Naive thymus-derived CD4-positive, alpha-beta T cell (primary cell): ENCODE data around the gene DOCK9. TPM values are rescaled to one million over a fixed set of nuclear protein-coding genes. Genes with fewer than 3 reads are reported as not detected.

Experiments
- ATAC-seq: fragments of 150-1000 bp; cut with Tn5 transposase; 2 replicates; pipeline ENCODE4 v1.10.0; 2021; ENCODE audit warnings: mild to moderate bottlenecking, moderate library complexity
- CTCF ChIA-PET: fragments of 350-600 bp; sonication (Branson Sonifier 250); formaldehyde crosslinking; loops from one replicate; lab custom pipeline; 2021; ENCODE audit warnings: antibody characterized with exemption; lab: Charles Lee
- POLR2A ChIA-PET: fragments of 350-600 bp; sonication (Branson Sonifier 250); formaldehyde crosslinking; loops from one replicate; lab custom pipeline; 2021; ENCODE audit warnings: antibody characterized with exemption, inconsistent platforms; lab: Charles Lee
- DNase-seq, 9 donors: peaks; one replicate each; pipeline versions ENCODE4 v3.0.0 to v3.0.0-alpha.2; 2020 to 2022; ENCODE audit warnings: mixed read lengths in 1 of 9
- H3K27ac ChIP-seq: one replicate; pipeline ENCODE4 v1.7.0; 2013; ENCODE audit warnings: mild to moderate bottlenecking, low read depth, low read length, moderate library complexity
- H3K27me3 ChIP-seq, 2 donors: one replicate each; pipeline ENCODE4 v1.7.0; 2013; ENCODE audit warnings: low read length in 2 of 2, mild to moderate bottlenecking in 2 of 2, moderate library complexity in 2 of 2; ENCODE audit not compliant: control insufficient read depth in 2 of 2, insufficient read depth in 2 of 2
- H3K36me3 ChIP-seq, 3 experiments: 1 replicate in 2 of 3; 2 replicates in 1 of 3; pipeline ENCODE4 v1.7.0; 2013; ENCODE audit warnings: low read length in 3 of 3, mild to moderate bottlenecking in 3 of 3, moderate library complexity in 1 of 3; ENCODE audit not compliant: insufficient read depth in 3 of 3, control insufficient read depth in 2 of 3
- H3K4me1 ChIP-seq, 2 donors: one replicate each; pipeline ENCODE4 v1.7.0; 2013; ENCODE audit warnings: low read length in 2 of 2, mild to moderate bottlenecking in 2 of 2, moderate library complexity in 1 of 2; ENCODE audit not compliant: control insufficient read depth in 2 of 2, insufficient read depth in 2 of 2
- H3K4me3 ChIP-seq: 2 replicates; pipeline ENCODE4 v1.7.0; 2013; ENCODE audit warnings: mild to moderate bottlenecking, low read length
- H3K9me3 ChIP-seq, 3 experiments: 1 replicate in 2 of 3; 2 replicates in 1 of 3; pipeline ENCODE4 v1.7.0; 2013; ENCODE audit warnings: low read length in 3 of 3; ENCODE audit not compliant: control insufficient read depth in 2 of 3
- H3K27ac Mint-ChIP-seq, 9 donors: one replicate each; pipeline ENCODE4 v1.8.0; 2020 to 2022; ENCODE audit warnings: mixed read lengths in 9 of 9, mild to moderate bottlenecking in 8 of 9, moderate library complexity in 5 of 9, inconsistent platforms in 2 of 9
- H3K27me3 Mint-ChIP-seq, 5 donors: one replicate each; pipeline ENCODE4 v1.8.0; 2021 to 2022; ENCODE audit warnings: mixed read lengths in 5 of 5, mild to moderate bottlenecking in 1 of 5
- H3K36me3 Mint-ChIP-seq, 5 donors: one replicate each; pipeline ENCODE4 v1.8.0; 2020 to 2022; ENCODE audit warnings: mixed read lengths in 5 of 5, mild to moderate bottlenecking in 3 of 5, inconsistent platforms in 1 of 5
- H3K4me1 Mint-ChIP-seq, 7 donors: one replicate each; pipeline ENCODE4 v1.8.0; 2020 to 2022; ENCODE audit warnings: mixed read lengths in 7 of 7, mild to moderate bottlenecking in 3 of 7, inconsistent platforms in 1 of 7
- H3K4me3 Mint-ChIP-seq, 10 donors: one replicate each; pipeline ENCODE4 v1.8.0; 2020 to 2022; ENCODE audit warnings: mild to moderate bottlenecking in 10 of 10, mixed read lengths in 10 of 10, moderate library complexity in 6 of 10, inconsistent platforms in 2 of 10
- H3K9me3 Mint-ChIP-seq, 11 donors: one replicate each; pipeline ENCODE4 v1.8.0; 2020 to 2022; ENCODE audit warnings: mixed read lengths in 11 of 11, mild to moderate bottlenecking in 4 of 11, inconsistent platforms in 1 of 11, moderate library complexity in 1 of 11
- intact Hi-C, 2 donors: fragments of 100-400 bp; cut with micrococcal nuclease; formaldehyde crosslinking; loops; one replicate each; pipeline ENCODE4 v1.15.1; 2023
- polyA plus RNA-seq, 2 donors: library from polyadenylated mRNA; unstranded; fragments of 300-500 nt; fragmentation: Illumina TruSeq; gene quantifications; one replicate each; pipeline ENCODE4 v1.2.3, GENCODE V29; 2021
- total RNA-seq, 6 experiments: library from RNA in 5 of 6; stranded (reverse) in 5 of 6; gene quantifications; 1 replicate in 5 of 6; 2 replicates in 1 of 6; pipeline ENCODE4 v1.2.3 and lab custom pipeline; 2021 to 2026

DOCK9 gene
- total and polyA plus RNA-seq, 7 experiments from 2014 or later: 22.2 to 214 (median 122) TPM

DNA sequence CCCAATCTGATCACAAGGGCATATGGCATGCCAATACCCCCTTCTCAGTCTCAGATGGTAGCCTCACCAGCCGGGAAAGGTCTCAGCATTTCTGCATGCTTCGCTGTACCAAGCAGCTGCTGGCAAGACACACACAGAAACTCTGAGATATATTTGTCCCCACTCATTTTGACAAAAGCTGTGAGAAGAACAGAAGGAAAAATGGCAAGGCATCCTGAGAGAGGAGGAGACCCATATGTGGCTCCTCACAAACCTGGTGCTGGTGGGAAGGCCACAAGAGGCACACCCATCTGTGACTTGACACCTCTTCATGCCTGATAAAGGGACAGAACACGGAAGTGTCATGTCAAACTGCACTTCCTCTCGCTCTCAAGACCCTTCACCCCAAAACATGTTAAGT is 36.7 kb upstream of the DOCK9 start:
- H3K9me3 ChIP-seq: no peaks in the 10 kb centered on the region
- ChIA-PET POLR2A (no interaction called here), CTCF (interaction anchor here (0.7 kb wide), 1 partner anchor 9 kb away, joined by 3 read pairs; no protein-coding TSS in a partner anchor)
- intact Hi-C loops: loop anchor here in 1 of 2 donors (1.0 kb wide), 1 partner anchor 9 kb away; no protein-coding TSS in a partner anchor
- DNase-seq (no peak), ATAC-seq (no peak)
- Mint-ChIP-seq H3K36me3 (peaks cover 4 to 15% (median 12%) of the 10 kb centered on the region in 5 donors), H3K4me1 (peaks cover 35 to 88% (median 81%) of the 10 kb centered on the region in 7 donors), H3K4me3 (no peak overlapping the region), H3K27ac (peak overlapping the region in 3 of 9 donors; percentile 2 to 88 (median 4)), H3K9me3 (peaks cover 0 to 3% (median 0%) of the 10 kb centered on the region in 11 donors), H3K27me3 (peaks cover 0 to 4% (median 0%) of the 10 kb centered on the region in 5 donors)
- peaks cover 13 to 34% of the 10 kb centered on the region in 2 donors for H3K4me1 ChIP-seq
- no peak overlapping the region for H3K27ac ChIP-seq
- H3K27me3 ChIP-seq: no peaks in the 10 kb centered on the region
- no peak overlapping the region for H3K4me3 ChIP-seq
- H3K36me3 ChIP-seq: peaks cover 0 to 3% (median 0%) of the 10 kb centered on the region in 3 experiments

DNA sequence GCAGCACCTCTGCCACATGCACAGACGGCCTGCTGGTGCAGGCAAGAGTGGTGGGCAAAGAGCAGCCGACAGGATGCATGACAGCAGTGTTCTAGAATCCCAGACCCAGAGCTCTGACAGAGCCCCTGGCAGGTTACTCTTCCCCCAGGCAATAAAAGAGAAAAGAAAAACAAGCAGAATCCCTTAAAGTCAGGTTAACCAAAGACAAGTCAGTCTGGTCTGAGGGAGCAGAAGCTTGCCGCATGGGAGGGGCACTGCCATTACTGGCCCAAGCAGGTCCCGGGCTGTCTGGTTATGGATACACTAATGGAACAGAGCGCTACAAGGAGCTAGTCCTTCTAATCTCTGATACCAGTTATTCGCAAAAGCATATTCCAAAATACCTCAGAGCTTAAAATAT is 36.1 kb upstream of the DOCK9 start:
- Mint-ChIP-seq H3K27ac (peak overlapping the region in 3 of 9 donors; percentile 16 to 47 (median 43)), H3K4me1 (peaks cover 41 to 88% (median 83%) of the 10 kb centered on the region in 7 donors), H3K4me3 (peak overlapping the region in 1 of 10 donors; percentile 9), H3K9me3 (peaks cover 0 to 1% (median 0%) of the 10 kb centered on the region in 11 donors), H3K36me3 (peaks cover 7 to 15% (median 10%) of the 10 kb centered on the region in 5 donors), H3K27me3 (peaks cover 0 to 4% (median 0%) of the 10 kb centered on the region in 5 donors)
- CTCF ChIA-PET: no interaction called here
- Histone ChIP-seq H3K36me3 (peaks cover 0 to 3% (median 0%) of the 10 kb centered on the region in 3 experiments), H3K4me3 (no peak overlapping the region), H3K9me3 (no peaks in the 10 kb centered on the region), H3K4me1 (peaks cover 13 to 40% of the 10 kb centered on the region in 2 donors), H3K27ac (no peak overlapping the region), H3K27me3 (no peaks in the 10 kb centered on the region)
- intact Hi-C loops: loop anchor here in 1 of 2 donors (1.0 kb wide), 1 partner anchor 9 kb away; no protein-coding TSS in a partner anchor
- DNase-seq (no peak), ATAC-seq (no peak)
- POLR2A ChIA-PET: no interaction called here

DNA sequence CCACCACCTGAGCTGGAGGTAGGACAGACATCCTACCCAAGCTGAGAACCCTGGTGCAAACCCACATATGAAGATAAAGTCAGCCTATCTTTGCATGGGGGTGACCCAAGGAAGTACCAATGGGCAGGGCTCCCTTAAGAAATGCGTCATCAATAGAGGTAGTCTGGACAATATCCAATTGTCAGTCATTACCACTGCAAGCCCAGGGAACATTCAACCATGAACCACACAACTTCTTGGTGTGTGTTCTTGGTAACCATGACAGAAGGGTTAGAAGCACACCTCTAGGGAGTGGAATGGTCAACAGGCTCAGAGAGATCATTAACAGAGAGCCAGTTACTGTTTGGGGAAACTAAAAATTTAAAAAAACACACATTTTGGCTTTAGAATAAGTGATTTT is 34.7 kb upstream of the DOCK9 start:
- ChIA-PET CTCF (no interaction called here), POLR2A (interaction anchor here (0.6 to 3.4 kb wide), 3 partner anchors 11 to 41 kb away, joined by 3 to 11 read pairs (median 4); no protein-coding TSS in a partner anchor)
- no peak overlapping the region for H3K4me3 Mint-ChIP-seq
- H3K27ac Mint-ChIP-seq: peak overlapping the region in 1 of 9 donors; percentile 28
- Histone ChIP-seq H3K9me3 (no peaks in the 10 kb centered on the region), H3K27me3 (no peaks in the 10 kb centered on the region), H3K4me3 (no peak overlapping the region), H3K36me3 (peaks cover 0 to 3% (median 0%) of the 10 kb centered on the region in 3 experiments), H3K4me1 (peaks cover 13 to 45% of the 10 kb centered on the region in 2 donors), H3K27ac (no peak overlapping the region)
- no peak for ATAC-seq
- peaks cover 39 to 85% (median 81%) of the 10 kb centered on the region in 7 donors for H3K4me1 Mint-ChIP-seq
- H3K27me3 Mint-ChIP-seq: peaks cover 0 to 4% (median 0%) of the 10 kb centered on the region in 5 donors
- intact Hi-C loops: no loop called here
- H3K36me3 Mint-ChIP-seq: peaks cover 4 to 15% (median 8%) of the 10 kb centered on the region in 5 donors
- DNase-seq: no peak
- H3K9me3 Mint-ChIP-seq: no peaks in the 10 kb centered on the region

DNA sequence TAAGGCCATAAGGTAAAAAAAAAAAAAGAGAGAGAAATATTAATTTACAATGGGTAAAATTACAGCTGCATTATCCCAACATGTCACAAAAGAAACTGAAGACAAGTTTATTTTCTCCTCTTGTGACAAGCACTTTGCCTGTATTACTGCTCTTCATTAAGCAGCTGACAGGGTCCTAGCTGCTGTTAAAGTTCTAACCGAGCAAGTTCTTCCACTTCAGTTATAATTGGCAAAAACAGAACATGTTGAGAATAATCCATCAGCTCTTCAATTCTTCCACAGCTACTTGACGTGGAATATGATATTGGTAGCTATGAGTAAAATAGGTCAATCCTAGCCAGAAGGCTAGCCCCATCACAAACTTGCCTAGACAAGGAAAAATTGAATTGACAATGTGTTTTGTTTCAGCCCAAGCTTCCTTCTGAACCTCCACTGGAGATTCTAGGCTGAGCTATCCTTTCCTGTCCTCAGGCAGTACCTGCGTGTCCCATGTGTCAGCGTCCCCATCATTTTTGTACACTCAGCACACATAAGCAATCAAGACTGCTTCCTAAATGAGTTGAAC is 32.2 kb upstream of the DOCK9 start:
- peaks cover 3 to 24% of the 10 kb centered on the region in 2 donors for H3K4me1 ChIP-seq
- Mint-ChIP-seq H3K4me1 (peaks cover 26 to 81% (median 71%) of the 10 kb centered on the region in 7 donors), H3K9me3 (peaks cover 0 to 1% (median 0%) of the 10 kb centered on the region in 11 donors), H3K27me3 (peaks cover 0 to 4% (median 0%) of the 10 kb centered on the region in 5 donors), H3K4me3 (no peak overlapping the region), H3K27ac (peak overlapping the region in 4 of 9 donors; percentile 25 to 58 (median 40)), H3K36me3 (peaks cover 4 to 15% (median 7%) of the 10 kb centered on the region in 5 donors)
- H3K27ac ChIP-seq: no peak overlapping the region
- H3K4me3 ChIP-seq: no peak overlapping the region
- DNase-seq (no peak), ATAC-seq (no peak)
- ChIA-PET POLR2A (interaction anchor here (0.5 to 3.4 kb wide), 3 partner anchors 8 to 77 kb away, joined by 3 to 11 read pairs (median 4); no protein-coding TSS in a partner anchor), CTCF (interaction anchor here (0.6 kb wide), 2 partner anchors 183 to 1282 kb away, joined by 4 read pairs; no protein-coding TSS in a partner anchor)
- peaks cover 0 to 3% (median 0%) of the 10 kb centered on the region in 3 experiments for H3K36me3 ChIP-seq
- H3K9me3 ChIP-seq: no peaks in the 10 kb centered on the region
- H3K27me3 ChIP-seq: no peaks in the 10 kb centered on the region
- intact Hi-C loops: loop anchor here in 1 of 2 donors (1.0 to 2.0 kb wide), 2 partner anchors 10 to 15 kb away; no protein-coding TSS in a partner anchor

DNA sequence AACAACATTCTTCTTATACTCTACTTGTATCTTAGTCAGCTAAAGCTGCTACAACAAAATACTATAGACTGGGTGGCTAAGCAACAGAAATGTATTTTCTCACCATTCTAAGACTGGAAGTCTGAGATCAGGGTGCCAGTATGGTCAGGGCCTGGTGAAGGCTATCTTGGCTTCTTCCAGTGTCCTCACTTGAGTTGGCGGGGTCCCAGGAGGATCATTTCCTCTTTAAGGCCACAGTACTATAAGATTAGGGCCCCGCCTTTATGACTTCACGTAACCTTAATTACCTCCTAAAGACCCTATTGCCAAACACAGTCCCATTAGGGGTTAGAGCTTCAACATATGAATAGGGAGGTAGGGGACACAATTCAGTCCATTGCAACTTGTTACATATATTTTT is 30.7 kb upstream of the DOCK9 start:
- H3K9me3 Mint-ChIP-seq: peaks cover 0 to 1% (median 0%) of the 10 kb centered on the region in 11 donors

DNA sequence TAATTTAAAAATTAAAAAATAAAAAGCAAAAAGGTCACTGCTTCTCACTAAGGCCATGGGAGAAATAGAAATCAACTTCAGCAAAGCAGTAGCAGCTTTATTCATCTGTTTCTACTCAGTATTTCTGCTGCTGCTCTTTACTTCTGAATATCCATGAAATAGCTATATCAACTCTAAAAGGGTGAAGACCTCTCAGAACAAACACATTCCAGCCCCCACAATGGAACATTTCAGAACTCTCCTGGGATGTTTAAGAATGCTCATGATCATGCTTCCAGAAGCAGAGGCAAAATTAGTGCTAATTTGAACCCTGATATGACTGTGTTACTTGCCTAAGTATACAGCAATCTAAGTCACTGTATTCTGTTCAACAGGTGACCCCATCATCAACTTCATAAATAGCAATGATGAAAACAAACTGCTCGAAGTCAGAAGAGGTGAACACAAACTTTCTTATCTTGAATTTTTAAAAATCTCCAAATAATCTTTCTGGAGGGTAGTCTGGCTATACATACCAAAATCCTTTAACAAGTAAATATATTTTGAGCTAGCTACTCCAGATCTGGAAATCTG is 29.6 kb upstream of the DOCK9 start:
- ATAC-seq (no peak), DNase-seq (no peak)
- H3K4me3 ChIP-seq: no peak overlapping the region
- Mint-ChIP-seq H3K36me3 (peaks cover 0 to 11% (median 6%) of the 10 kb centered on the region in 5 donors), H3K4me3 (no peak overlapping the region), H3K4me1 (peaks cover 27 to 83% (median 73%) of the 10 kb centered on the region in 7 donors), H3K9me3 (peaks cover 0 to 1% (median 0%) of the 10 kb centered on the region in 11 donors), H3K27me3 (no peaks in the 10 kb centered on the region), H3K27ac (peak overlapping the region in 1 of 9 donors; percentile 25)
- ChIA-PET CTCF (interaction anchor here (1.7 kb wide), 1 partner anchor 21 kb away, joined by 6 read pairs; no protein-coding TSS in a partner anchor), POLR2A (no interaction called here)
- peaks cover 0 to 3% (median 0%) of the 10 kb centered on the region in 3 experiments for H3K36me3 ChIP-seq
- H3K27me3 ChIP-seq: no peaks in the 10 kb centered on the region
- no peak overlapping the region for H3K27ac ChIP-seq
- no peaks in the 10 kb centered on the region for H3K9me3 ChIP-seq
- H3K4me1 ChIP-seq: peaks cover 0 to 41% of the 10 kb centered on the region in 2 donors
- intact Hi-C loops: no loop called here

More for the DNA sequence above, 30.7 kb upstream of the DOCK9 start:
- Histone ChIP-seq H3K36me3 (peaks cover 0 to 3% (median 0%) of the 10 kb centered on the region in 3 experiments), H3K27ac (no peak overlapping the region), H3K4me1 (peaks cover 0 to 31% of the 10 kb centered on the region in 2 donors), H3K9me3 (no peaks in the 10 kb centered on the region), H3K4me3 (no peak overlapping the region), H3K27me3 (no peaks in the 10 kb centered on the region)
- ChIA-PET POLR2A (no interaction called here), CTCF (no interaction called here)
- intact Hi-C loops: no loop called here
- DNase-seq: no peak
- Mint-ChIP-seq H3K27ac (peak overlapping the region in 1 of 9 donors; percentile 50), H3K4me1 (peaks cover 27 to 83% (median 71%) of the 10 kb centered on the region in 7 donors), H3K4me3 (no peak overlapping the region), H3K36me3 (peaks cover 4 to 14% (median 10%) of the 10 kb centered on the region in 5 donors), H3K27me3 (peaks cover 0 to 4% (median 0%) of the 10 kb centered on the region in 5 donors)
- ATAC-seq: no peak
